ENCODE measurements around the gene FGF9.

Gene FGF9

DNA sequence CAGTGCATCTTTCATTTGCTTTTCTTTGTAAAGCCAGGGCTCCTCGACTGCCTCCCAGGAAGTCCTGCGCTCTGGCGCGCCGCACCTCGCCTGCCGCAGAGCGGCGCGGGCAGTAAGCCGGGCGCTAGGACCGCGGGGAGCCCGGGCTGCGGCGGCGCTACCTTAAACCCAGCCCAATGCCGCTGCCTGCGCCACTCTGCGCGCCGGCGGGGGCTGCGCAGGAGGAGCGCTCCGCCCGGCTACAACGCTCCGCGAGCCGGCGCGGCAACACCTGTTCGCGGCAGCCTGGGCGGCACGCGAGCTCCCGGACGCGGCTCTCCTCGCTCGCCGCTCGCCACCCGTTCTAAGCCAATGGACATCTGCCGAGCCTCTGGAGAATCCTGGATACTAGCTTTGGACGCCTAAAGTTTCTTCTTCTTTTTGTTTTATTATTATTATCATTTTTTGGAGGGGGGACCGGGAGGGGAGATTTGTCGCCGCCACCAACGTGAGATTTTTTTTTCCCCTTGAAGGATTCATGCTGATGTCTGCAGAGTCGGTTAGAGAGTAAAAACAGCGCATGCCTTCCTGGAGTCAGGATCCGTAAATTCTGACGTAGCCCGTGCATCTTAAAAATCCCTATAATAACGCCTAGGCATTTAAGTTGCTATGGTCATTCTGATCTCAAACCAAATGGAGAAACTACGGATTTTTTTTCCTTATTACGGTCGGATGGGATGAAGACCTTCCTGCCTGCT lies at the start of gene FGF9:
Gene FGF9 (plus strand): TSS at position 191 of the 737 bp plus-strand sequence. CDS start 840 bp downstream, outside the sequence.
- FAIRE-seq, result no peak

DNA sequence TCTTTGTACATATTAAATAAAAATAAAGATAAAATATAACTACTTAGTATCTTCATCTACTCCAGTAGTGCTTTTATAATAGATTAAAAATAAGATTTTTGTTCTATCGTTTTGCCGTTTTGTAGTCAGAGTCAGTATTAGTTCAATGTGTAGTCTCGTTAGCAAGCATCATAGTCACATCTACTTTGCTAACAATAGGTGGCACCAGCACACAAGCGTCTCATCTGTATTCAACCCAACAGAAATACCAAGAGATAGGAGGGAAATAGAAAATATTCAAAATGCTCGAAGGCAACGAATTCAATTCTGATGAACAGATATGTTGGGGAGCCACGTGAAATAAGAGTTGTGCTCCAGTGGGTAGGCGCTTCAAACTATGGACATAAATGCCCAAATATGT lies 45.5 kb upstream of the FGF9 start:
- peak; percentile 56 for FAIRE-seq

GRCh38 chr13:21632196-21632595 lies 38.7 kb upstream of the FGF9 start:
- no peak for FAIRE-seq

GRCh38 chr13:21636656-21637055 lies 34.2 kb upstream of the FGF9 start:
- FAIRE-seq, result no peak

- no peak for FAIRE-seq
Measured at GRCh38 chr13:21637296-21637695, 33.6 kb upstream of the FGF9 start.

DNA sequence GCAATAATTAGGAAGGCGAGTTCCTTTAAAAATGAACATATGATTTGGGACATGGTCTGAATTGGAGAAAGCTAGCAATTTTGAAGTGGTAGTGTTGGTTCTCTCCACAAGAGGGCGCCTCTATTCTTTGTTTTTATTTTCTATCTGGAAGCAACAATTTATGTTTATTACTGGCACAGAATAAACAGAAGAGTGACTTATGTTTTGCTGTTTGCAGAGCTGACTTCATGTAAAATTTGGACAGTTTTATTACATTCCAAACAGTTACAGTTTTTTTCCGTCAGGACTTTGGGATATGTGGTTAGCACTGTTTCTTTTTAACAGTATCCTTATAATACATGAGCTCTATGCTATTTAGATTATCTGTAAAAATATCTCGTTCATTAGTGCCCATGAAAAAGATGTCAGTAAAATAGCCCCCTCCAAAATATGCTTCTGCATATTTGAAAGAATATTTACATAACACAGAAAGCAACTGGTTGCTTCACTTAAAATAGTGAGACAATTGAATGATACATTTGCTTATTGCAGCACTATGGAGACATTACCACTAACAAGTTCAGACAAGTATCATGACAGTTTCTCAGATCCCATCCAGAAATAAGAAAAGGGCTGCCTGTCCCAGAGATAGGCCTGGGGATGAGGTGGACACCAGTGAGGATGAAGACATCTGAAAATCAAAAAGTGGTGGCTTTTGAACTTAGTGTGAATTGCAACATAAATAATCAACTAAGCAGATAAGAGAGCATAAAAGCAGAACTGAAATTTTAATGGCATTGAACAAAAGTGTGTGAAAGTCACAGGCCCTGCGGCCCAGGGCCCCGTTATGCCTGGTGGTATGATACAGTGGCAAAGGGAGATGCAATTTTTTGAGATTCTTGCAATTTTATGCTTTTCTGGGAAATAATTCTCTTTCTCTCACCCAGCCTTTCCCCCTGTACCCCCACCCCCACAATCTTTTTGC lies 32.3 kb upstream of the FGF9 start:
- peak; percentile 89 for FAIRE-seq

DNA sequence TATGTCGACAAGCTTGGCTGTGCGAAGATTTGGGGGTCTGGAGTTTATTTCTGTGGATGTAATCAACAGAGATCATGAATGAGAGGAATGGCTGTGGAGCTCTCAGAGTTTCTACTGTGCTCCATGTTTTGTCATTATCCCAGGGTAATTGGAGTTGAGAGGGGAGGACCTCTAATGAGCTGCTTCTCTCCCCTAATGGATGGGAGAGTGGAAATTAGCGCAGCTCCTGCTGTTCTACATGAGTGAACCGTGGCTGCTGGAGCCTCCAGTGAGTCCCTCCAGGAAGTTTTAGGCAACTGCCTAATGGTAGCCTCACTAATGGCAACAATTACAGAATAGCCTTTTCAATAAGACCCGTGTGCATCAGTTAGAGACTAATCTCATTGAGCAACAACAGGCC lies 31.3 kb upstream of the FGF9 start:
- FAIRE-seq, result no peak

GRCh38 chr13:21641629-21642028 lies 29.2 kb upstream of the FGF9 start:
- FAIRE-seq, result no peak

DNA sequence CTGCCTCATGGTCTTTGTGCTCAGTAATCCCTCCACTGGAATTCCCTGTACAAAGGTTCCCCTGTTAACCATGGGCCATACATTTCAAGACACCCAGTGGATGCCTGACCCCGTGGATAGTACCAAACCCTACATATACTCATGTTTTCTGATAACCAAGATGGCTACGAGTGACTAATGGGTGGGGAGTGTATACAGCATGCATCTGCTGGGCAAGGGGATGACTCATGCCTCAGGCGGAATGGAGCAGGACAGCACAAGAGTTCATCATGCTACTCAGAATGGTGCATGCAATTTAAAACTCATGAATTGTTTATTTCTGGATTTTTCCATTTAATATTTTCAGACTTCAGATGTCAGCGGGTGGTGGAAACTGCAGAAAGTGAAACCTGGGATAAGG lies 13.3 kb upstream of the FGF9 start:
- FAIRE-seq, result no peak

GRCh38 chr13:21659087-21659486 lies 11.8 kb upstream of the FGF9 start:
- no peak for FAIRE-seq

- no peak for FAIRE-seq
Measured at GRCh38 chr13:21661097-21661909, 9.6 kb upstream of the FGF9 start.

DNA sequence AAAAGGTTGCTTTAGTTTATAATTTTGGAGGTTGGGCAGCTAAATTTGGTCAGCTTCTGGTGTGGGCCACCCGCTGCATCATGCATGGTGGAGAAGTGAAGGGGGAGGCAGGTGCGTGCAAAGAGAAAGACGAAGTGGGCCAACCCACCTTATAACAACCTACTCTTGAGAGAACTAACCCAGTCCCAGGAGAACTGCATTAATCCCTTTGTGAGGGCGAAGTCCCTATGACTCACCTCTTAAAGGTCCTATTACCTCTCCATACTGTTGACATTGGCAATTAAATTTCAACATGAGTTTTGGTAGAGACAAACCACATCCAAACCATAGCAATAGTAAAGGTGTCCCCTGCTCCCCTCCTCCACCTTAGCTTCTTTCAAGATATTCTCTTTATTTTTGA lies 7.7 kb upstream of the FGF9 start:
- FAIRE-seq, result no peak

- FAIRE-seq, result no peak
Measured at GRCh38 chr13:21668732-21669275, 2.1 kb upstream of the FGF9 start.

DNA sequence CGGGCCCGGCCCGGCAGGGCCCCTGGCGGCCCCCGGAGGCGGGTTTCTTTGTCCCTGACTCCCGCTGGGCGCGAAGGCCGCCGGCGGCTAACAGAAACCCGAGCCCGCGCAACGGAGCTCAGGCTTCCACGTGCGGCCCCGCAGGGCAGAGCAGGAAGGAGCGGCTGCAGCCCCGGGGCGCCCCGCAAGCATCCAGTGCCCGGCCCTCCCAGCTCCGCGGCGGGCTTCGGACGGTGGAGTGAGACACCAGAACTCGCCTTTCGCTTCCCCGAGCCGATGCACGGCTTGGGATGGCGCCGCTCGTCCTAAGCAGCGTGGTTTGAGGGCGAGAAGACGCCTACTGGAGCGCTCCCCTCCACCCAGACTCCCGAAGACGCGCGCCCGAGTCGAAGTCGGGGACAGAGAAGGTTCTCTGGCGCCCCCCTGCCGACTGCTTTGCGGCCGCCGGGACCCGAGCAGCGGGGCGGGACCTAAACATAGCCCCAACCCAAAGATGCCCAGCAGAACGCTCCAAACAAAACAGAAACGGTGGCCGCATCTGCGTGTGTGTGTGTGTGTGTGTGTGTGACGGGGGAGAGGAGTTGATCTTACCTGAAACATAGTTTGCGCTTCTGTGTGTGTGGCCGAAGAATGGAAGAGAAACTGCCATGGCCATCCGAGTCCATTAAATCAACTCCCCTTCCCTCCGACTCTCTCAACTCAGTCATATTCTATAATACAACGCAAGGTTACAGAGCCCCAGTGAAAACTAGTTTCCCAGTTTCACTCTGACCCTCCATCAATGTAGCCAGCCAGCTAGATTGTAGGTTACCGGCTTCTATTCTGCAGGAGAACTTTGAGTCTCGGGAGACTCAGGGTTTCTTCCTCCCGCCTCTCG lies 629 bp upstream of the FGF9 start:
- no peak for FAIRE-seq

DNA sequence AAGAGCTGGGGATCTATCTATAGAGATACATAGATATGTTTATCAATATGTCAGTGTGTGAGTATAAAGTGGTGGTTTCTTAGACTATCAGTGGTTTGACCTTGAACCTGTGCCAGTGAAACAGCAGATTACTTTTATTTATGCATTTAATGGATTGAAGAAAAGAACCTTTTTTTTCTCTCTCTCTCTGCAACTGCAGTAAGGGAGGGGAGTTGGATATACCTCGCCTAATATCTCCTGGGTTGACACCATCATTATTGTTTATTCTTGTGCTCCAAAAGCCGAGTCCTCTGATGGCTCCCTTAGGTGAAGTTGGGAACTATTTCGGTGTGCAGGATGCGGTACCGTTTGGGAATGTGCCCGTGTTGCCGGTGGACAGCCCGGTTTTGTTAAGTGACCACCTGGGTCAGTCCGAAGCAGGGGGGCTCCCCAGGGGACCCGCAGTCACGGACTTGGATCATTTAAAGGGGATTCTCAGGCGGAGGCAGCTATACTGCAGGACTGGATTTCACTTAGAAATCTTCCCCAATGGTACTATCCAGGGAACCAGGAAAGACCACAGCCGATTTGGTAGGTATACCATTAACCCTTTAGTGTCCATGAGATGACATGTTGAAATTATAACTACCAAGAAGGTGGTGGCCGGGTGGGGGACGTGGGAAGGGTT lies 880 bp downstream of the FGF9 start:
- FAIRE-seq, result no peak

- no peak for FAIRE-seq
Measured at GRCh38 chr13:21672287-21672680, 1.4 kb downstream of the FGF9 start.

- FAIRE-seq, result no peak
Measured at GRCh38 chr13:21672796-21673538, 2.1 kb downstream of the FGF9 start.

GRCh38 chr13:21673539-21673788 lies 2.6 kb downstream of the FGF9 start:
- FAIRE-seq, result no peak

DNA sequence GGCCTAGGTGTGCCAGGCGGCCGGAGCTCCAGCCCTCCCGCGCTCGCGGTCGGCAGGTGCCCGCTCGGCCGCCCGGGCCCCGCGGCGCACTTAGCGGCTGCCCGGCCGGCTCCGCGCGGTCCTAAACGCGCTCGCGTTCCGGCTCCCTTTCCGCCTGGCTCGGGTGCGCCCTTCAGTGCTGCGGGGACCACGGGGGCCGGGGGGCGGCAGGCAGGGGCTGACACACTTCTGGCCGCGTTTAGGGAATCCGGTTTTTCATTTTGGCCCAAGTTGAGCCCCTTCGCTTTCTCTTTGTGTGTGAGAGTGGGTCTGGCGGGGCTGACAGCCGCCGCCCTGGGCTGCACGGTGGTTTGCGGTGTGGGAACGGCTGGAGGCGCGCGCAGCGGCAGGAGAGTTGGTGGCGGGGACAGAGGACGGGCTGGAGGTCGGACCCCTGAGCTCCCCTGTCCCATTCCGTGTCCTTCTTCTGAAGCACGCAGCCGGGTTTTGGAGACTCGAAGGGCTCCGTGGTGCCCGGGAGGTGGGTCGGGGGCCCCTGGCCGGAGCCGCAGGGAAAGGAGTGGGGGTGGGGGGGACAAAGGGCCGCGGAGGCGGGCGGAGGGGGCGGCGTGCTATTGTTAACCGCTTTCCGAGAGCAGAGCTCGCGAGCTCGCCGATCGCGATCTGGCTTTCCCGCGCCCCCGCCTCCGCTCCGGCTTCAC lies 3.1 kb downstream of the FGF9 start:
- FAIRE-seq, result no peak

DNA sequence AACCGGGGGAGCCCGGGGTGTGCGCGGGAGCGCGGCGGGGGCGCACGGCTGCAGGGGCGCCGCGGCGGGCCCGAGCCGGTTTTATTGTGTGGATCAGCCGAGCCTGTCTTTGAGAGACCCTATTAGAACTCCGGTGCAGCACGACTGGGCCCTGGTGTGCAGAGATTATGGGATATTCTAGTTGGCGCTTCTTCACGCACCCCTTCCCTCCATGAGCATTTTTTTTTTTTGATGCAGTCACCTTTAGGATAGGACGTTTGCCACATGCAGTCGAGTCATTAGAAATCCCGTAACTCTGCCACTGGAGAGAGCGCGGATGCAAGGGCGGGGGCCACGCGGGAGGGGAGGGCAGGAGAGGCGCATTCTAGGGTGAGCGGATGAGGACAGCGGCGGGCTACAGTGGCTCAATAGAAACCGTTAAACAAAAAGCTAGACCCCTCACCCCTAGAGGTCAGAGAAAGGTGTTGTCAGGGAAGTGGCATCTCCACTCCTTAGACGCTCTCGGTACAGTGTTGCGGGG lies 3.7 kb downstream of the FGF9 start:
- FAIRE-seq, result no peak

Data from TTC549 (cell line).